Peyer's patch (tissue), 4 donors: ENCODE measurements around the gene FBXL3. TPM values are rescaled to one million over a fixed set of nuclear protein-coding genes. Genes with fewer than 3 reads are reported as not detected.
A peak's percentile ranks its signal among the peaks of the same experiment; 100 is the strongest.

Source experiments
- DNase-seq, 3 donors: peaks; one replicate each; pipeline ENCODE4 v3.0.0-alpha.2; 2017 to 2019
- H3K27ac ChIP-seq, 4 donors: fragments of 200-600 bp; sonication (generic); one replicate each; pipeline ENCODE4 v1.5.1; 2016 to 2019
- H3K27me3 ChIP-seq, 2 donors: fragments of 200-600 bp; sonication (generic); one replicate each; pipeline ENCODE4 v1.5.1; 2019
- H3K36me3 ChIP-seq, 3 donors: fragments of 200-600 bp; sonication (generic); one replicate each; pipeline ENCODE4 v1.5.1; 2016 to 2019
- H3K4me1 ChIP-seq, 4 donors: fragments of 200-600 bp; sonication (generic); one replicate each; pipeline ENCODE4 v1.5.1; 2016 to 2019
- H3K4me3 ChIP-seq, 4 donors: fragments of 200-600 bp; sonication (generic); 1 replicate in 3 of 4; 2 replicates in 1 of 4; pipeline ENCODE4 v1.5.1; 2016 to 2019; ENCODE audit warnings: mild to moderate bottlenecking in 1 of 4
- H3K9me3 ChIP-seq, 4 donors: fragments of 200-600 bp; sonication (generic); one replicate each; pipeline ENCODE4 v1.5.1; 2016 to 2019; ENCODE audit warnings: mild to moderate bottlenecking in 1 of 4
- POLR2A ChIP-seq, 2 donors: fragments of 450-650 bp; IDR thresholded peaks; one replicate each; pipeline ENCODE4 v1.5.1; 2017; ENCODE audit warnings: antibody characterized with exemption in 2 of 2, mild to moderate bottlenecking in 2 of 2, moderate library complexity in 2 of 2
- total RNA-seq, 4 donors: library from RNA; depleted of rRNA; stranded (reverse); fragments of >200 nt; gene quantifications; one replicate each; pipeline ENCODE4 v1.1.0, GENCODE V29; 2016
- TF ChIP-seq, protein P1 (sequence below), 6 experiments: fragments of 450-650 bp in 4 of 6; fragments of 200-600 bp in 2 of 6; sonication (generic) in 1 of 6; IDR thresholded peaks; one replicate each; pipeline ENCODE4 v1.5.1; 2017 to 2019; ENCODE audit warnings: antibody characterized with exemption in 6 of 6, mild to moderate bottlenecking in 3 of 6, moderate library complexity in 1 of 6

FBXL3 gene, protein sequence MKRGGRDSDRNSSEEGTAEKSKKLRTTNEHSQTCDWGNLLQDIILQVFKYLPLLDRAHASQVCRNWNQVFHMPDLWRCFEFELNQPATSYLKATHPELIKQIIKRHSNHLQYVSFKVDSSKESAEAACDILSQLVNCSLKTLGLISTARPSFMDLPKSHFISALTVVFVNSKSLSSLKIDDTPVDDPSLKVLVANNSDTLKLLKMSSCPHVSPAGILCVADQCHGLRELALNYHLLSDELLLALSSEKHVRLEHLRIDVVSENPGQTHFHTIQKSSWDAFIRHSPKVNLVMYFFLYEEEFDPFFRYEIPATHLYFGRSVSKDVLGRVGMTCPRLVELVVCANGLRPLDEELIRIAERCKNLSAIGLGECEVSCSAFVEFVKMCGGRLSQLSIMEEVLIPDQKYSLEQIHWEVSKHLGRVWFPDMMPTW
- 10 to 100 TPM; 48.7 to 66.2 (median 52.7) TPM for total RNA-seq

DNA sequence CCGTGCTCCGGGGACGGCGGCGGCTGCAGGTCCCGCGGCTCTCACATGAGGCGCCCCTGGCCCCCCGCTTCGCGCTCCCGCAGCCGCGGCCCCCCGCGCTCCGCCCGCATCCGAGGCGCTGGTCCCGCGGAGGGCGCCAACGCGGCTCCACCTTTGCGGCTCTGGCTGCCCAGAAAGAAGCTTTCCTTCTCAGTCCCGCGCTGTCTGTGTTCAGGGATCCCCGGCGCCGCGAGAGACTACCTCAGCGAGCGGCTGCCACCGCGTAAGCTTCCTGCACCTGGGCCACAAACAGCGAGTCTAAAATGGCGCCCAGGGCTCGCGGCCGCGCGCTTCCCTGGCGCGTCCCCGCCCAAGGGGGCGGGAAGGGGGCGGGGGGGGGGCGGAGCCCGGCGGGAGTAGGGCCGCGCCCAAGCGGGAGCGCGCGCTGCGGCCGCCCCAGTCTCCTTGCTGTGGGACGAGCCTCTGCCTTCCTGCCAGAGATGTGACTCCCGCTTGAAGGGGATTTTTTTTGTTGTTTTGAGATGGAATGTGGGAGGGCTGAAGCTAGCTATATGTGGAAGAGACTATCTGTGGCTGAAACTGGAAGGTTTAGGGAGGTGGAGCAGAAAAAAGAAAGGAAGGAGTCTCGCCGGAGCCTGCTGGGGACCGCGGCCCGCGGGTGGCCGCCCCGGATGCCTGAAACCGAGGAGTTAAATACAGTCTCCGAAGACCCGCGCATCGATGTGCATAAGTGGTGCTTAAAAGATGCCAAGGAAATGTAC lies at the start of gene FBXL3:
Gene FBXL3, minus strand, starts transcription at position 299 of the 761 bp plus-strand sequence. CDS start 5,299 bp downstream, outside the sequence.
- TF ChIP-seq, protein P1, sequence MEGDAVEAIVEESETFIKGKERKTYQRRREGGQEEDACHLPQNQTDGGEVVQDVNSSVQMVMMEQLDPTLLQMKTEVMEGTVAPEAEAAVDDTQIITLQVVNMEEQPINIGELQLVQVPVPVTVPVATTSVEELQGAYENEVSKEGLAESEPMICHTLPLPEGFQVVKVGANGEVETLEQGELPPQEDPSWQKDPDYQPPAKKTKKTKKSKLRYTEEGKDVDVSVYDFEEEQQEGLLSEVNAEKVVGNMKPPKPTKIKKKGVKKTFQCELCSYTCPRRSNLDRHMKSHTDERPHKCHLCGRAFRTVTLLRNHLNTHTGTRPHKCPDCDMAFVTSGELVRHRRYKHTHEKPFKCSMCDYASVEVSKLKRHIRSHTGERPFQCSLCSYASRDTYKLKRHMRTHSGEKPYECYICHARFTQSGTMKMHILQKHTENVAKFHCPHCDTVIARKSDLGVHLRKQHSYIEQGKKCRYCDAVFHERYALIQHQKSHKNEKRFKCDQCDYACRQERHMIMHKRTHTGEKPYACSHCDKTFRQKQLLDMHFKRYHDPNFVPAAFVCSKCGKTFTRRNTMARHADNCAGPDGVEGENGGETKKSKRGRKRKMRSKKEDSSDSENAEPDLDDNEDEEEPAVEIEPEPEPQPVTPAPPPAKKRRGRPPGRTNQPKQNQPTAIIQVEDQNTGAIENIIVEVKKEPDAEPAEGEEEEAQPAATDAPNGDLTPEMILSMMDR (IDR thresholded peaks at IDR 0.05): no peak
- peak; percentile 74 for TF ChIP-seq POLR2A (IDR thresholded peaks at IDR 0.05)
- Histone ChIP-seq H3K27me3 (no peaks in the 10 kb centered on the region), H3K4me3 (peak within 1 kb of the TSS; percentile 81 to 99 (median 94)), H3K9me3 (no peaks in the 10 kb centered on the region), H3K36me3 (no peaks in the 10 kb centered on the region), H3K4me1 (peaks cover 0 to 43% (median 9%) of the 10 kb centered on the region in 4 donors), H3K27ac (peak within 1 kb of the TSS; percentile 95 to 100 (median 100))
- peak; percentile 79 to 93 (median 92) for DNase-seq

DNA sequence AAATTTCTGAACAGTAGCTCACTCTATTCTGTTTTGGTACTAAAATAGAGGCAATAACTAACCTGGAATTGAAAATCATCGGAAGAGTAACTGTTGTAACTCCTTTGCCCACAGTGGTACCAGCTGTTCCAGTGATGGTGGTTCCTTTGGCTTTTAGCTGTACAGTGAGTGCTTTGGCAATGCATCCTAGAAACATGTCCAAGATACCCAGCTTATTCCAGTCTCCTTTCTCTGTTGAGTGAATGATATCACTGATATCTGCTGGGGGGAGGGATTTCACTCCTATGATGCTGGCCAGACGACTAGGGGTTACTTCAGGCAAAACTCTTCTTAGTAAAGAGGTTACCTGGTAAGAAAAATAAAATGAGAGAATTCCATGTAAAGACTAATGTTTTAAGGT lies 40.6 kb upstream of the FBXL3 start:
- Histone ChIP-seq H3K4me1 (no peaks in the 10 kb centered on the region), H3K9me3 (no peaks in the 10 kb centered on the region), H3K36me3 (peaks cover 0 to 50% (median 0%) of the 10 kb centered on the region in 3 donors), H3K4me3 (no peak overlapping the region), H3K27me3 (no peaks in the 10 kb centered on the region), H3K27ac (no peak overlapping the region)
- TF ChIP-seq, protein P1 (IDR thresholded peaks at IDR 0.05): no peak
- no peak for TF ChIP-seq POLR2A (IDR thresholded peaks at IDR 0.05)
- no peak for DNase-seq

DNA sequence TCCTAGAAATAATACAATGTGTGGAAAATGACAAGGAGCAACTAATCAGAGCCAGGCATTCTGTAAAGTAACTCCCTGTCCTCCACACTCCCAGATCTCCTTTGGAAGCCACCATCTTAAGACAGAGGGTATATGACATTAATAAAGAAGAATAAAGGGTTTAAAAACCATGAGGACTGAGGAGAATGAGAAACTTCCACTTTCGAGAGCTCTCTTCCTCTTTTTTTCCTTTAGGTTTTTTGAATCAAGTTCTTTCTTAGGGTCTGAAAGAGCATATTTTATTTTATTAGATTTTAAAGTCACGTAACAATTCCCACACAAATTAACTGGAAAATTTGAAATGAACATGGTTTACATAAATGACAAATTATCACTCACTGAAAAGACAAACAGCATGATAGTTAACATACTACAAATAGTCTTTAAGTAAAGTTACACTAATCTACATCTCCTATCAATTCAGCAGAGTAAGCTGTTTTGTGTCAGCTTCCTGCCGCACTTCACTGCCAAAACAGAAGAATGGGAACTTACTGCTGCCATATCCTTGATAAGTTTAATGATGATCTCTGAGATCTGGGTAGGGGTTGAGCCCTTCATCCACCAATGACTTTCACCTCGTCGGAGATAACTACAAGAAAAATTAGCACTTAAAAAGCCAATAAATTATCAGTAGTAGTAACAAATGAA lies 38.6 kb upstream of the FBXL3 start:
- no peaks in the 10 kb centered on the region for H3K9me3 ChIP-seq
- no peaks in the 10 kb centered on the region for H3K27me3 ChIP-seq
- no peak overlapping the region for H3K27ac ChIP-seq
- H3K36me3 ChIP-seq: peaks cover 0 to 70% (median 0%) of the 10 kb centered on the region in 3 donors
- no peak for DNase-seq
- H3K4me3 ChIP-seq: no peak overlapping the region
- no peak for TF ChIP-seq POLR2A (IDR thresholded peaks at IDR 0.05)
- TF ChIP-seq, protein P1 (IDR thresholded peaks at IDR 0.05): no peak
- no peaks in the 10 kb centered on the region for H3K4me1 ChIP-seq

DNA sequence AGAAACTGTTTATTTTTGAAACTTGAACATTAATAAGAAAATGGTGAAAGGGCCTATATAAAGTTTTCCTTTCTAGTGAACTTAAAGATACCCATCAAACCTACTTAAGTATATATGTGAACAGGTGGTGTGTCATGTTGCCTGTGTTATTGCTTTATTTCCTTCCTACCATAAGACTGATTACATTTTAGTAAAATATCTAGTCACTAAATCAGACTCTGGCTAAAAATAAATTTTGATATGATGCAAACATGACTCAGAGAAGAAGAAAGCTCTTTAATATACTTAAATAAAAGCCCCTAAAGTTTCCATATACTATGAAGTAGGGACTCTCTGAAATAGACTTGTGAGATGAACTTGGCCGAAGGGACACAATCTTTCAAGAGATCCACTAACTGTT lies 35.1 kb upstream of the FBXL3 start:
- peaks cover 0 to 71% (median 0%) of the 10 kb centered on the region in 3 donors for H3K36me3 ChIP-seq
- no peaks in the 10 kb centered on the region for H3K27me3 ChIP-seq

DNA sequence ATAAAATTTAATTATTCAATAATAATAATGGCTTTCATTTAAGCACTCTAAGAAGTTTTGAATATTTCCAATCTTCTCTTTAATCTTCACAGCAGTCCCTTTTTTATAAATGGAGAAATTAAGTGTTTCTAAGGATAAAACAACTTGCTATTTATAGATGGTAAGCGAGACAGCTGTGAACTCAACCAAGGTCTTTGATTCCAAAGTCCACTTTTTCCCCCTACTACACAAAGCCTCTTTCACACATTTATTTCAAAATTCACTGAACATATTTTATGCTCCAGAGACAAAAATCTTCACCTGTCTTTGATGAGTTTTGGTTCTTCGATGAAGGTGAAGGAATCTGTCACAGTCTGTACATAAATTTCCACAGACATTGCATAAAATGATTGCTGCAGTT lies 34.4 kb upstream of the FBXL3 start:
- no peak for DNase-seq
- peaks cover 0 to 72% (median 0%) of the 10 kb centered on the region in 3 donors for H3K36me3 ChIP-seq
- no peak for TF ChIP-seq POLR2A (IDR thresholded peaks at IDR 0.05)
- TF ChIP-seq, protein P1 (IDR thresholded peaks at IDR 0.05): no peak
- H3K27ac ChIP-seq: no peak overlapping the region
- no peaks in the 10 kb centered on the region for H3K27me3 ChIP-seq
- no peak overlapping the region for H3K4me3 ChIP-seq
- no peaks in the 10 kb centered on the region for H3K9me3 ChIP-seq
- H3K4me1 ChIP-seq: no peaks in the 10 kb centered on the region

More for the DNA sequence above, 35.1 kb upstream of the FBXL3 start:
- no peak for TF ChIP-seq POLR2A (IDR thresholded peaks at IDR 0.05)
- TF ChIP-seq, protein P1 (IDR thresholded peaks at IDR 0.05): no peak
- H3K4me3 ChIP-seq: no peak overlapping the region
- H3K4me1 ChIP-seq: no peaks in the 10 kb centered on the region
- no peak for DNase-seq
- no peak overlapping the region for H3K27ac ChIP-seq
- H3K9me3 ChIP-seq: no peaks in the 10 kb centered on the region
